Parathyroid adenoma (tissue), 2 donors: Measurements from ENCODE around the gene DPH3.

Experiments used
- H2AFZ ChIP-seq: fragments of 300-600 bp; sonication (generic); one replicate; pipeline ENCODE4 v1.7.0; 2017; ENCODE audit warnings: antibody characterized with exemption, mild to moderate bottlenecking
- H3K27ac ChIP-seq: fragments of 300-600 bp; sonication (generic); one replicate; pipeline ENCODE4 v1.7.0; 2017
- H3K27me3 ChIP-seq: fragments of 300-600 bp; sonication (generic); one replicate; pipeline ENCODE4 v1.7.0; 2017; ENCODE audit warnings: low read length; ENCODE audit not compliant: control insufficient read depth, insufficient read depth
- H3K36me3 ChIP-seq: fragments of 300-600 bp; sonication (generic); one replicate; pipeline ENCODE4 v1.7.0; 2017; ENCODE audit warnings: low read length; ENCODE audit not compliant: control insufficient read depth, insufficient read depth
- H3K4me1 ChIP-seq: fragments of 300-600 bp; sonication (generic); one replicate; pipeline ENCODE4 v1.7.0; 2017; ENCODE audit warnings: control low read depth
- H3K4me2 ChIP-seq: fragments of 300-600 bp; sonication (generic); one replicate; pipeline ENCODE4 v1.7.0; 2017; ENCODE audit warnings: low read length
- H3K4me3 ChIP-seq: fragments of 300-600 bp; sonication (generic); one replicate; pipeline ENCODE4 v1.7.0; 2017; ENCODE audit warnings: low read depth, low read length
- H3K79me2 ChIP-seq: fragments of 300-600 bp; sonication (generic); one replicate; pipeline ENCODE4 v1.7.0; 2017; ENCODE audit warnings: control low read depth
- H3K9ac ChIP-seq: fragments of 300-600 bp; sonication (generic); one replicate; pipeline ENCODE4 v1.7.0; 2017; ENCODE audit warnings: mild to moderate bottlenecking
- H3K9me3 ChIP-seq: fragments of 300-600 bp; sonication (generic); one replicate; pipeline ENCODE4 v1.7.0; 2017; ENCODE audit warnings: low read length; ENCODE audit not compliant: control insufficient read depth
- TF ChIP-seq, protein P1 (sequence below): fragments of 300-600 bp; sonication (generic); IDR thresholded peaks from one replicate; pipeline ENCODE4 v1.7.0; 2017; ENCODE audit warnings: antibody characterized with exemption, mild to moderate bottlenecking
- donor health status: primary hyperparathyroidism.

The DPH3 gene

DNA sequence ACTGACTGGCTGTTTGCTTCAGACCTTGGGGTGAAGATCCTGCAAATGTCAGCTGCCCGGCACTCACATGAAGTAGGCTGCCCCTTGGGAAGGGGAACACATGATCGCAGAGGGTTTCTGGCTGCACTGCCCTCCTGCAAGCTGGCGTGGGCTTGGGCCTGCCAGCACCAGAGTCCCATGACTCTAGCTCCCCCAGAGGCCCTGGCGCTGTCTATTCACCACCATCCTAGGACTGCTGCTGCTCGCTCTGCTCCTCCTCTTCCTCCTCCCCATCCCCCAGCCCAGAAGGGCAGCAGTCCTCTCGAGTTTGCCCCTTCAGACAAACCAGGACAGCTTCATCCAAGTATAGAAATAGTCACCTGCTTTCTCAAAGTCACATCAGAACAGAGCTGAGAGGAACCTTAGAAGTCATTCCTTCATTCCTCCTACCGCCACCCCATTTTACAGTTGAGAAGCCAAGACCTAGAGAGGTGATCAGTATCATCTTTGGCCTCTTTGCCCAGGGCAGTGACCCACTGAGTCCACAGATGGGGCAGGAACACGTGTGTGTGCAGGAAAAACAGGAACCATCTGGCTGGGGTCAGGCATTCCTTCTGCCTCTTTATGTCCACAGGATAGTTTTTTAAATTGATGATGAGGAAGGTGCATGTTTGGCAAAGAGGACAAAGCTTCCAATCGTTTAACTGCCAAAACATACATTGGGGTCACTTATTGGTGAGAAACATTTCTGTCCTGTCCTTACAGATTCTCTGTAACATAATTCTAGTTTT, 13.2 kb downstream of the DPH3 start:
- no peaks in the 10 kb centered on the region for H3K9me3 ChIP-seq
- H3K79me2 ChIP-seq = no peaks in the 10 kb centered on the region
- TF ChIP-seq, protein P1, sequence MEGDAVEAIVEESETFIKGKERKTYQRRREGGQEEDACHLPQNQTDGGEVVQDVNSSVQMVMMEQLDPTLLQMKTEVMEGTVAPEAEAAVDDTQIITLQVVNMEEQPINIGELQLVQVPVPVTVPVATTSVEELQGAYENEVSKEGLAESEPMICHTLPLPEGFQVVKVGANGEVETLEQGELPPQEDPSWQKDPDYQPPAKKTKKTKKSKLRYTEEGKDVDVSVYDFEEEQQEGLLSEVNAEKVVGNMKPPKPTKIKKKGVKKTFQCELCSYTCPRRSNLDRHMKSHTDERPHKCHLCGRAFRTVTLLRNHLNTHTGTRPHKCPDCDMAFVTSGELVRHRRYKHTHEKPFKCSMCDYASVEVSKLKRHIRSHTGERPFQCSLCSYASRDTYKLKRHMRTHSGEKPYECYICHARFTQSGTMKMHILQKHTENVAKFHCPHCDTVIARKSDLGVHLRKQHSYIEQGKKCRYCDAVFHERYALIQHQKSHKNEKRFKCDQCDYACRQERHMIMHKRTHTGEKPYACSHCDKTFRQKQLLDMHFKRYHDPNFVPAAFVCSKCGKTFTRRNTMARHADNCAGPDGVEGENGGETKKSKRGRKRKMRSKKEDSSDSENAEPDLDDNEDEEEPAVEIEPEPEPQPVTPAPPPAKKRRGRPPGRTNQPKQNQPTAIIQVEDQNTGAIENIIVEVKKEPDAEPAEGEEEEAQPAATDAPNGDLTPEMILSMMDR = no peak
- no peak overlapping the region for H3K27ac ChIP-seq
- no peaks in the 10 kb centered on the region for H3K4me1 ChIP-seq
- H3K36me3 ChIP-seq = no peaks in the 10 kb centered on the region
- no peak overlapping the region for H3K4me3 ChIP-seq
- no peak overlapping the region for H3K4me2 ChIP-seq
- H2AFZ ChIP-seq = no peak overlapping the region
- H3K27me3 ChIP-seq = no peaks in the 10 kb centered on the region
- no peak overlapping the region for H3K9ac ChIP-seq

- H3K4me3 ChIP-seq = no peak overlapping the region
- no peaks in the 10 kb centered on the region for H3K4me1 ChIP-seq
- H3K27me3 ChIP-seq = no peaks in the 10 kb centered on the region
- no peak overlapping the region for H2AFZ ChIP-seq
- no peak overlapping the region for H3K27ac ChIP-seq
- no peak overlapping the region for H3K9ac ChIP-seq
- TF ChIP-seq, protein P1 = no peak
- H3K36me3 ChIP-seq = no peaks in the 10 kb centered on the region
- H3K9me3 ChIP-seq = no peaks in the 10 kb centered on the region
- H3K4me2 ChIP-seq = no peak overlapping the region
- H3K79me2 ChIP-seq = no peaks in the 10 kb centered on the region
Observed at GRCh38 chr3:16249886-16250285, 14.9 kb downstream of the DPH3 start.

GRCh38 chr3:16249336-16249735, 15.4 kb downstream of the DPH3 start:
- Histone ChIP-seq H3K9me3 (no peaks in the 10 kb centered on the region), H3K27ac (no peak overlapping the region), H2AFZ (no peak overlapping the region), H3K4me1 (no peaks in the 10 kb centered on the region), H3K27me3 (no peaks in the 10 kb centered on the region), H3K4me3 (no peak overlapping the region), H3K36me3 (no peaks in the 10 kb centered on the region), H3K4me2 (no peak overlapping the region), H3K9ac (no peak overlapping the region), H3K79me2 (no peaks in the 10 kb centered on the region)
- TF ChIP-seq, protein P1 = no peak

GRCh38 chr3:16248556-16248955, 16.2 kb downstream of the DPH3 start:
- no peaks in the 10 kb centered on the region for H3K36me3 ChIP-seq
- no peaks in the 10 kb centered on the region for H3K79me2 ChIP-seq
- no peaks in the 10 kb centered on the region for H3K4me1 ChIP-seq
- no peak overlapping the region for H3K27ac ChIP-seq
- no peak overlapping the region for H3K9ac ChIP-seq
- H3K4me2 ChIP-seq = no peak overlapping the region
- H3K27me3 ChIP-seq = no peaks in the 10 kb centered on the region
- TF ChIP-seq, protein P1 = no peak
- no peak overlapping the region for H2AFZ ChIP-seq
- H3K9me3 ChIP-seq = no peaks in the 10 kb centered on the region
- no peak overlapping the region for H3K4me3 ChIP-seq
